GM21576 (cell line): ENCODE measurements around the gene CRABP2.

Source experiments
- ATAC-seq: cut with Tn5 transposase; IDR thresholded peaks from one replicate; pipeline ENCODE4 v1.9.1; 2021; ENCODE audit warnings: mild to moderate bottlenecking, moderate library complexity; ENCODE audit not compliant: unreplicated experiment

The CRABP2 gene

GRCh38 chr1:156656806-156657740 lies 48.3 kb downstream of the CRABP2 start:
- no peak for ATAC-seq

- no peak for ATAC-seq
Observed at GRCh38 chr1:156655904-156656516, 49.4 kb downstream of the CRABP2 start.

GRCh38 chr1:156655151-156655903 lies 50.1 kb downstream of the CRABP2 start:
- ATAC-seq: no peak

GRCh38 chr1:156654700-156655099 lies 50.7 kb downstream of the CRABP2 start:
- no peak for ATAC-seq

- no peak for ATAC-seq
Observed at GRCh38 chr1:156652992-156653355, 52.4 kb downstream of the CRABP2 start.

GRCh38 chr1:156652131-156652991 lies 53.0 kb downstream of the CRABP2 start:
- ATAC-seq: no peak
